Measurements from ENCODE around the gene NUP153.
A peak's percentile ranks its signal among the peaks of the same experiment; 100 is the strongest.
"Not testable (repeated sequence)": the region's sequence is repeated elsewhere in the genome, so short reads cannot be mapped to it uniquely, and the experiment has no call there.

NUP153 gene

GRCh38 chr6:17589406-17590096 is 117.2 kb downstream of the NUP153 start:
- Histone ChIP-seq H3K9me3 (ENCODE audit: control insufficient read depth in 2 of 2, low read length in 2 of 2) (no peaks in the 10 kb centered on the region), H3K4me1 (ENCODE audit: control insufficient read depth in 2 of 2, insufficient read depth in 2 of 2, low read length in 2 of 2) (peaks cover 17 to 20% of the 10 kb centered on the region in 2 donors), H3K36me3 (ENCODE audit: control insufficient read depth in 2 of 2, insufficient read depth in 2 of 2, low read length in 2 of 2) (no peaks in the 10 kb centered on the region), H3K4me3 (ENCODE audit: low read length in 2 of 2) (no peak overlapping the region), H3K9ac (ENCODE audit: low read depth in 1 of 2, low read length in 2 of 2) (peak overlapping the region in 1 of 2 donors; percentile 24), H3K27me3 (ENCODE audit: control insufficient read depth in 2 of 2, insufficient read depth in 2 of 2, low read length in 2 of 2) (no peaks in the 10 kb centered on the region), H3K27ac (ENCODE audit: low read depth in 2 of 2, low read length in 2 of 2) (peak overlapping the region; percentile 71 to 80)

- peak overlapping the region; percentile 72 to 75 for H3K27ac ChIP-seq (ENCODE audit: low read depth in 2 of 2, low read length in 2 of 2)
- H3K4me1 ChIP-seq (ENCODE audit: control insufficient read depth in 2 of 2, insufficient read depth in 2 of 2, low read length in 2 of 2): peaks cover 20 to 25% of the 10 kb centered on the region in 2 donors
- H3K9ac ChIP-seq (ENCODE audit: low read depth in 1 of 2, low read length in 2 of 2): no peak overlapping the region
- H3K27me3 ChIP-seq (ENCODE audit: control insufficient read depth in 2 of 2, insufficient read depth in 2 of 2, low read length in 2 of 2): no peaks in the 10 kb centered on the region
- no peaks in the 10 kb centered on the region for H3K36me3 ChIP-seq (ENCODE audit: control insufficient read depth in 2 of 2, insufficient read depth in 2 of 2, low read length in 2 of 2)
- peak overlapping the region; percentile 5 to 6 for H3K4me3 ChIP-seq (ENCODE audit: low read length in 2 of 2)
- H3K9me3 ChIP-seq (ENCODE audit: control insufficient read depth in 2 of 2, low read length in 2 of 2): no peaks in the 10 kb centered on the region
Observed at GRCh38 chr6:17588011-17588410, 118.7 kb downstream of the NUP153 start.

- H3K4me3 ChIP-seq (ENCODE audit: low read length in 2 of 2); H3K36me3 ChIP-seq (ENCODE audit: control insufficient read depth in 2 of 2, insufficient read depth in 2 of 2, low read length in 2 of 2); H3K9me3 ChIP-seq (ENCODE audit: control insufficient read depth in 2 of 2, low read length in 2 of 2); H3K27me3 ChIP-seq (ENCODE audit: control insufficient read depth in 2 of 2, insufficient read depth in 2 of 2, low read length in 2 of 2); H3K27ac ChIP-seq (ENCODE audit: low read depth in 2 of 2, low read length in 2 of 2); H3K9ac ChIP-seq (ENCODE audit: low read depth in 1 of 2, low read length in 2 of 2): not testable (repeated sequence)
- peaks cover 20 to 25% of the 10 kb centered on the region in 2 donors for H3K4me1 ChIP-seq (ENCODE audit: control insufficient read depth in 2 of 2, insufficient read depth in 2 of 2, low read length in 2 of 2)
Observed at GRCh38 chr6:17586623-17587022, 120.1 kb downstream of the NUP153 start.

- Histone ChIP-seq H3K27ac (ENCODE audit: low read depth in 2 of 2, low read length in 2 of 2) (peak overlapping the region in 1 of 2 donors; percentile 16), H3K36me3 (ENCODE audit: control insufficient read depth in 2 of 2, insufficient read depth in 2 of 2, low read length in 2 of 2) (no peaks in the 10 kb centered on the region), H3K4me1 (ENCODE audit: control insufficient read depth in 2 of 2, insufficient read depth in 2 of 2, low read length in 2 of 2) (peaks cover 20 to 25% of the 10 kb centered on the region in 2 donors), H3K27me3 (ENCODE audit: control insufficient read depth in 2 of 2, insufficient read depth in 2 of 2, low read length in 2 of 2) (no peaks in the 10 kb centered on the region), H3K9me3 (ENCODE audit: control insufficient read depth in 2 of 2, low read length in 2 of 2) (no peaks in the 10 kb centered on the region), H3K9ac (ENCODE audit: low read depth in 1 of 2, low read length in 2 of 2) (no peak overlapping the region), H3K4me3 (ENCODE audit: low read length in 2 of 2) (no peak overlapping the region)
Observed at GRCh38 chr6:17585766-17586490, 120.8 kb downstream of the NUP153 start.

GRCh38 chr6:17584241-17584803 is 122.4 kb downstream of the NUP153 start:
- H3K9ac ChIP-seq (ENCODE audit: low read depth in 1 of 2, low read length in 2 of 2): peak overlapping the region; percentile 14 to 20
- peak overlapping the region in 1 of 2 donors; percentile 43 for H3K4me3 ChIP-seq (ENCODE audit: low read length in 2 of 2)
- H3K9me3 ChIP-seq (ENCODE audit: control insufficient read depth in 2 of 2, low read length in 2 of 2): no peaks in the 10 kb centered on the region
- peaks cover 17 to 23% of the 10 kb centered on the region in 2 donors for H3K4me1 ChIP-seq (ENCODE audit: control insufficient read depth in 2 of 2, insufficient read depth in 2 of 2, low read length in 2 of 2)
- H3K36me3 ChIP-seq (ENCODE audit: control insufficient read depth in 2 of 2, insufficient read depth in 2 of 2, low read length in 2 of 2): no peaks in the 10 kb centered on the region
- peak overlapping the region in 1 of 2 donors; percentile 11 for H3K27ac ChIP-seq (ENCODE audit: low read depth in 2 of 2, low read length in 2 of 2)
- H3K27me3 ChIP-seq (ENCODE audit: control insufficient read depth in 2 of 2, insufficient read depth in 2 of 2, low read length in 2 of 2): no peaks in the 10 kb centered on the region

GRCh38 chr6:17583811-17584210 is 122.9 kb downstream of the NUP153 start:
- Histone ChIP-seq H3K4me3 (ENCODE audit: low read length in 2 of 2) (no peak overlapping the region), H3K9me3 (ENCODE audit: control insufficient read depth in 2 of 2, low read length in 2 of 2) (no peaks in the 10 kb centered on the region), H3K27me3 (ENCODE audit: control insufficient read depth in 2 of 2, insufficient read depth in 2 of 2, low read length in 2 of 2) (no peaks in the 10 kb centered on the region), H3K27ac (ENCODE audit: low read depth in 2 of 2, low read length in 2 of 2) (peak overlapping the region in 1 of 2 donors; percentile 11), H3K36me3 (ENCODE audit: control insufficient read depth in 2 of 2, insufficient read depth in 2 of 2, low read length in 2 of 2) (no peaks in the 10 kb centered on the region), H3K9ac (ENCODE audit: low read depth in 1 of 2, low read length in 2 of 2) (peak overlapping the region in 1 of 2 donors; percentile 14), H3K4me1 (ENCODE audit: control insufficient read depth in 2 of 2, insufficient read depth in 2 of 2, low read length in 2 of 2) (peaks cover 12 to 18% of the 10 kb centered on the region in 2 donors)

GRCh38 chr6:17581282-17581681 is 125.4 kb downstream of the NUP153 start:
- not testable (repeated sequence) for H3K27ac ChIP-seq (ENCODE audit: low read depth in 2 of 2, low read length in 2 of 2); H3K4me3 ChIP-seq (ENCODE audit: low read length in 2 of 2); H3K4me1 ChIP-seq (ENCODE audit: control insufficient read depth in 2 of 2, insufficient read depth in 2 of 2, low read length in 2 of 2)

GRCh38 chr6:17580518-17581048 is 126.1 kb downstream of the NUP153 start:
- Histone ChIP-seq H3K4me3 (ENCODE audit: low read length in 2 of 2) (peak overlapping the region; percentile 41 to 46), H3K27ac (ENCODE audit: low read depth in 2 of 2, low read length in 2 of 2) (no peak overlapping the region), H3K27me3 (ENCODE audit: control insufficient read depth in 2 of 2, insufficient read depth in 2 of 2, low read length in 2 of 2) (no peaks in the 10 kb centered on the region), H3K4me1 (ENCODE audit: control insufficient read depth in 2 of 2, insufficient read depth in 2 of 2, low read length in 2 of 2) (peaks cover 3 to 5% of the 10 kb centered on the region in 2 donors), H3K9me3 (ENCODE audit: control insufficient read depth in 2 of 2, low read length in 2 of 2) (peaks cover 6 to 8% of the 10 kb centered on the region in 2 donors), H3K36me3 (ENCODE audit: control insufficient read depth in 2 of 2, insufficient read depth in 2 of 2, low read length in 2 of 2) (no peaks in the 10 kb centered on the region), H3K9ac (ENCODE audit: low read depth in 1 of 2, low read length in 2 of 2) (peak overlapping the region in 1 of 2 donors; percentile 48)

More at GRCh38 chr6:17581282-17581681, 125.4 kb downstream of the NUP153 start:
- not testable (repeated sequence) for H3K9me3 ChIP-seq (ENCODE audit: control insufficient read depth in 2 of 2, low read length in 2 of 2); H3K9ac ChIP-seq (ENCODE audit: low read depth in 1 of 2, low read length in 2 of 2); H3K36me3 ChIP-seq (ENCODE audit: control insufficient read depth in 2 of 2, insufficient read depth in 2 of 2, low read length in 2 of 2); H3K27me3 ChIP-seq (ENCODE audit: control insufficient read depth in 2 of 2, insufficient read depth in 2 of 2, low read length in 2 of 2)

GRCh38 chr6:17577059-17577458 is 129.7 kb downstream of the NUP153 start:
- Histone ChIP-seq H3K9me3 (ENCODE audit: control insufficient read depth in 2 of 2, low read length in 2 of 2) (peaks cover 6 to 10% of the 10 kb centered on the region in 2 donors), H3K9ac (ENCODE audit: low read depth in 1 of 2, low read length in 2 of 2) (no peak overlapping the region), H3K4me1 (ENCODE audit: control insufficient read depth in 2 of 2, insufficient read depth in 2 of 2, low read length in 2 of 2) (no peaks in the 10 kb centered on the region), H3K27me3 (ENCODE audit: control insufficient read depth in 2 of 2, insufficient read depth in 2 of 2, low read length in 2 of 2) (peaks cover 0 to 2% of the 10 kb centered on the region in 2 donors), H3K27ac (ENCODE audit: low read depth in 2 of 2, low read length in 2 of 2) (no peak overlapping the region), H3K36me3 (ENCODE audit: control insufficient read depth in 2 of 2, insufficient read depth in 2 of 2, low read length in 2 of 2) (no peaks in the 10 kb centered on the region), H3K4me3 (ENCODE audit: low read length in 2 of 2) (no peak overlapping the region)
